Stomach (tissue), 9 donors: ENCODE measurements around the gene DIAPH2. TPM values are rescaled to one million over a fixed set of nuclear protein-coding genes. Genes with fewer than 3 reads are reported as not detected.

Experiments used
- DNase-seq, 2 donors: peaks; one replicate each; pipeline versions ENCODE4 v3.0.0 to v3.0.0-alpha.2; 2013 to 2019
- H3K27ac ChIP-seq, 5 donors: fragments of 200-600 bp in 4 of 5; sonication (generic) in 4 of 5; one replicate each; pipeline ENCODE4 v1.5.1; 2013 to 2019; ENCODE audit warnings: mild to moderate bottlenecking in 1 of 5, moderate library complexity in 1 of 5
- H3K27me3 ChIP-seq, 3 donors: fragments of 200-600 bp; sonication (generic); one replicate each; pipeline ENCODE4 v1.5.1; 2017 to 2019; ENCODE audit warnings: mixed run types in 1 of 3
- H3K36me3 ChIP-seq, 4 donors: fragments of 200-600 bp; sonication (generic); 1 replicate in 3 of 4; 2 replicates in 1 of 4; pipeline ENCODE4 v1.5.1; 2016 to 2019
- H3K4me1 ChIP-seq, 4 donors: fragments of 200-600 bp; sonication (generic); one replicate each; pipeline ENCODE4 v1.5.1; 2016 to 2019
- H3K4me3 ChIP-seq, 4 donors: fragments of 200-600 bp; sonication (generic) in 3 of 4; one replicate each; pipeline ENCODE4 v1.5.1; 2016 to 2019; ENCODE audit warnings: mild to moderate bottlenecking in 1 of 4
- H3K9me3 ChIP-seq, 4 donors: fragments of 200-600 bp; sonication (generic); one replicate each; pipeline ENCODE4 v1.5.1; 2016 to 2019
- EP300 ChIP-seq: sonication (generic); formaldehyde crosslinking; IDR thresholded peaks from one replicate; pipeline ENCODE4 v1.6.1; 2017; ENCODE audit warnings: antibody characterized with exemption
- POLR2A ChIP-seq, 4 donors: fragments of 450-650 bp; IDR thresholded peaks; one replicate each; pipeline ENCODE4 v1.6.1; 2016; ENCODE audit warnings: antibody characterized with exemption in 4 of 4, control low read depth in 2 of 4, mild to moderate bottlenecking in 1 of 4, moderate library complexity in 1 of 4
- POLR2AphosphoS5 ChIP-seq, 3 donors: sonication (generic); formaldehyde crosslinking; IDR thresholded peaks; one replicate each; pipeline ENCODE4 v1.6.1; 2016; ENCODE audit warnings: antibody characterized with exemption in 3 of 3
- WGBS, 5 donors: extraction: QIAGEN DNeasy Blood & Tissue Kit in 3 of 5; methylation state at CpG; one replicate each; pipeline versions ENCODE4 v1.1.5 to v1.1.7; 2013 to 2018; 5-methylcytosine and 5-hydroxymethylcytosine counted together
- intact Hi-C: fragments of 100-400 bp; cut with DNase I; formaldehyde crosslinking; loops from one replicate; pipeline ENCODE4 v1.15.1; 2023; ENCODE audit warnings: low total_unique reads
- polyA plus RNA-seq, 3 donors: library from polyadenylated mRNA; stranded (reverse); fragments of 200-250 nt; gene quantifications; one replicate each; pipeline ENCODE4 v1.2.3, GENCODE V29; 2013
- total RNA-seq, 5 donors: library from RNA; depleted of rRNA; stranded (reverse); fragments of >200 nt; gene quantifications; one replicate each; pipeline versions ENCODE4 v1.1.0 to v1.2.3, GENCODE V29; 2014 to 2016
- TF ChIP-seq, protein P1 (sequence below), 7 experiments: fragments of 450-650 bp in 4 of 7; fragments of 200-600 bp in 3 of 7; sonication (generic) in 3 of 7; IDR thresholded peaks; one replicate each; pipeline ENCODE4 v1.5.1; 2016 to 2019; ENCODE audit warnings: antibody characterized with exemption in 7 of 7, control low read depth in 2 of 7, mild to moderate bottlenecking in 1 of 7
- donor health status: healthy with polysubstance abuse.
- donor health status: Bipolar disorder and iron deficiency.
- donor health status: healthy.

Gene DIAPH2
- total and polyA plus RNA-seq, 8 donors: 5.2 to 52.5 (median 27.3) TPM

GRCh38 chrX:96700625-96701024 is 16.0 kb downstream of the DIAPH2 start:
- Histone ChIP-seq H3K27me3 (no peaks in the 10 kb centered on the region), H3K9me3 (no peaks in the 10 kb centered on the region), H3K4me1 (peaks cover 0 to 13% (median 0%) of the 10 kb centered on the region in 4 donors), H3K4me3 (no peak overlapping the region), H3K27ac (no peak overlapping the region), H3K36me3 (peaks cover 0 to 4% (median 0%) of the 10 kb centered on the region in 4 donors)
- WGBS, 5 donors: 71 to 92% (median 89%) methylated on average over 1 of the region's 1 CpG
- intact Hi-C loops: no loop called here
- DNase-seq: no peak
- TF ChIP-seq EP300 (no peak), POLR2AphosphoS5 (IDR thresholded peaks at IDR 0.05) (no peak), POLR2A (IDR thresholded peaks at IDR 0.05) (no peak)
- TF ChIP-seq, protein P1, sequence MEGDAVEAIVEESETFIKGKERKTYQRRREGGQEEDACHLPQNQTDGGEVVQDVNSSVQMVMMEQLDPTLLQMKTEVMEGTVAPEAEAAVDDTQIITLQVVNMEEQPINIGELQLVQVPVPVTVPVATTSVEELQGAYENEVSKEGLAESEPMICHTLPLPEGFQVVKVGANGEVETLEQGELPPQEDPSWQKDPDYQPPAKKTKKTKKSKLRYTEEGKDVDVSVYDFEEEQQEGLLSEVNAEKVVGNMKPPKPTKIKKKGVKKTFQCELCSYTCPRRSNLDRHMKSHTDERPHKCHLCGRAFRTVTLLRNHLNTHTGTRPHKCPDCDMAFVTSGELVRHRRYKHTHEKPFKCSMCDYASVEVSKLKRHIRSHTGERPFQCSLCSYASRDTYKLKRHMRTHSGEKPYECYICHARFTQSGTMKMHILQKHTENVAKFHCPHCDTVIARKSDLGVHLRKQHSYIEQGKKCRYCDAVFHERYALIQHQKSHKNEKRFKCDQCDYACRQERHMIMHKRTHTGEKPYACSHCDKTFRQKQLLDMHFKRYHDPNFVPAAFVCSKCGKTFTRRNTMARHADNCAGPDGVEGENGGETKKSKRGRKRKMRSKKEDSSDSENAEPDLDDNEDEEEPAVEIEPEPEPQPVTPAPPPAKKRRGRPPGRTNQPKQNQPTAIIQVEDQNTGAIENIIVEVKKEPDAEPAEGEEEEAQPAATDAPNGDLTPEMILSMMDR (IDR thresholded peaks at IDR 0.05): no peak

DNA sequence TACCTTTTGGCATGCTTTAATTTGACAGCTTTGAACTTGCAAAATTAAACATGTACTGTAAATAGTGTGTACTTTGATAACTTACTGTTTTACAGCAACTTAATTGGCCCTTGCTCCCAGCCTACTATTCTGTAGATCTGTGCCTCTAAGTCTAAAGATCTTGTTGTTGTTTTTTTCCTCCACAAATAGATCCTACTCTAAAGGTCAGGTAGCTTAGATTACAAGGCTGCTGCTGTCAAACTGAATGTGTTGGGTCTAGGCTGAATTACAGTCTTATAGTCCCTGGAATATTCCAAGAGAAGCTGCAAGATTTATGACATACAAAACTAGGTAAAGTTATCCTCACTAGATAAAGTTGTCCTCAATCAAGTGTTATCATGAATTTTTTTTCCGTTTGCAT is 18.7 kb downstream of the DIAPH2 start:
- intact Hi-C loops: no loop called here
- 54 to 90% (median 76%) methylated on average over 1 of the region's 1 CpG for WGBS, 5 donors
- Histone ChIP-seq H3K4me1 (peaks cover 0 to 13% (median 4%) of the 10 kb centered on the region in 4 donors), H3K4me3 (no peak overlapping the region), H3K36me3 (no peaks in the 10 kb centered on the region), H3K27ac (no peak overlapping the region), H3K27me3 (no peaks in the 10 kb centered on the region), H3K9me3 (no peaks in the 10 kb centered on the region)
- no peak for DNase-seq
- no peak for TF ChIP-seq POLR2AphosphoS5 (IDR thresholded peaks at IDR 0.05)
- TF ChIP-seq EP300: no peak
- TF ChIP-seq, protein P1 (IDR thresholded peaks at IDR 0.05): no peak

DNA sequence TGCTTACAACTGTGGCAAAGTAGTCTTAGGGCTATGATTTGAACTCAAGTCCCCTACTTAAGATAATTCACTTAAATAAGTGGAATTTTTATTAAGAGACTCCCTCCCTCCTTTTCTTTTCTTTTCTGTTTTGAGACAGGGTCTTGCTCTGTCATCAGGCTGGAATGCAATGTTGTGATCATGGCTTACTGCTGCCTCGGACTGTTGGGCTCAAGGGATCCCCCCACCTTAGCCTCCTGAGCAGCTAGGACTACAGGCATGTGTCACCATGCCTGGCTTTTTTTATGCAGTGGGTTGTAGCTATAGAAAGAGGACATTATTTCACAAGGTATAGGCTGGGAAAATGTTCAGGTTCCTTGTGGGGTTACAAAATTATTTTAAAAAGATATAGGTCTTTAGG is 19.2 kb downstream of the DIAPH2 start:
- H3K4me3 ChIP-seq: no peak overlapping the region
- no peak overlapping the region for H3K27ac ChIP-seq
- H3K4me1 ChIP-seq: peaks cover 0 to 13% (median 4%) of the 10 kb centered on the region in 4 donors
- WGBS, 5 donors: 52 to 82% (median 60%) methylated on average over 1 of the region's 1 CpG
- TF ChIP-seq POLR2A (IDR thresholded peaks at IDR 0.05) (no peak), POLR2AphosphoS5 (IDR thresholded peaks at IDR 0.05) (no peak), EP300 (no peak)
- TF ChIP-seq, protein P1 (IDR thresholded peaks at IDR 0.05): no peak
- no peaks in the 10 kb centered on the region for H3K27me3 ChIP-seq
- DNase-seq: no peak
- H3K36me3 ChIP-seq: no peaks in the 10 kb centered on the region
- intact Hi-C loops: no loop called here
- no peaks in the 10 kb centered on the region for H3K9me3 ChIP-seq

- no peak overlapping the region for H3K4me3 ChIP-seq
- no peak overlapping the region for H3K27ac ChIP-seq
- H3K4me1 ChIP-seq: peaks cover 0 to 13% (median 4%) of the 10 kb centered on the region in 4 donors
- intact Hi-C loops: no loop called here
- DNase-seq: no peak
- H3K9me3 ChIP-seq: no peaks in the 10 kb centered on the region
- H3K27me3 ChIP-seq: no peaks in the 10 kb centered on the region
- no peaks in the 10 kb centered on the region for H3K36me3 ChIP-seq
- TF ChIP-seq EP300: no peak
- TF ChIP-seq POLR2A (IDR thresholded peaks at IDR 0.05): no peak
- no peak for TF ChIP-seq POLR2AphosphoS5 (IDR thresholded peaks at IDR 0.05)
- TF ChIP-seq, protein P1 (IDR thresholded peaks at IDR 0.05): no peak
- WGBS, 5 donors: 59 to 89% (median 67%) methylated on average over 2 of the region's 2 CpGs
Measured at GRCh38 chrX:96704629-96705028, 20.0 kb downstream of the DIAPH2 start.
